PC-9 (cell line): ENCODE measurements around the gene CCNB1IP1.

Experiments used
- EZH2 ChIP-seq: fragments of 200-600 bp; sonication (generic); IDR thresholded peaks from 2 replicates; pipeline ENCODE4 v1.8.0; 2017; ENCODE audit warnings: antibody characterized with exemption, low read depth
- TF ChIP-seq, protein P1 (sequence below): fragments of 200-600 bp; sonication (generic); conservative IDR thresholded peaks from 2 replicates; pipeline ENCODE4 v1.6.1; 2017; ENCODE audit warnings: mixed run types, antibody characterized with exemption, mild to moderate bottlenecking, moderate library complexity

- TF ChIP-seq, protein P1, sequence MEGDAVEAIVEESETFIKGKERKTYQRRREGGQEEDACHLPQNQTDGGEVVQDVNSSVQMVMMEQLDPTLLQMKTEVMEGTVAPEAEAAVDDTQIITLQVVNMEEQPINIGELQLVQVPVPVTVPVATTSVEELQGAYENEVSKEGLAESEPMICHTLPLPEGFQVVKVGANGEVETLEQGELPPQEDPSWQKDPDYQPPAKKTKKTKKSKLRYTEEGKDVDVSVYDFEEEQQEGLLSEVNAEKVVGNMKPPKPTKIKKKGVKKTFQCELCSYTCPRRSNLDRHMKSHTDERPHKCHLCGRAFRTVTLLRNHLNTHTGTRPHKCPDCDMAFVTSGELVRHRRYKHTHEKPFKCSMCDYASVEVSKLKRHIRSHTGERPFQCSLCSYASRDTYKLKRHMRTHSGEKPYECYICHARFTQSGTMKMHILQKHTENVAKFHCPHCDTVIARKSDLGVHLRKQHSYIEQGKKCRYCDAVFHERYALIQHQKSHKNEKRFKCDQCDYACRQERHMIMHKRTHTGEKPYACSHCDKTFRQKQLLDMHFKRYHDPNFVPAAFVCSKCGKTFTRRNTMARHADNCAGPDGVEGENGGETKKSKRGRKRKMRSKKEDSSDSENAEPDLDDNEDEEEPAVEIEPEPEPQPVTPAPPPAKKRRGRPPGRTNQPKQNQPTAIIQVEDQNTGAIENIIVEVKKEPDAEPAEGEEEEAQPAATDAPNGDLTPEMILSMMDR = peak; percentile 0; the same call in 1 of the 2 replicates
- TF ChIP-seq EZH2 = no peak
These were observed 27.0 kb downstream of the CCNB1IP1 start for GRCh38 chr14:20306079-20306423.
